Lower lobe of right lung (tissue), 2 donors: ENCODE measurements around the gene TC2N. TPM values are rescaled to one million over a fixed set of nuclear protein-coding genes. Genes with fewer than 3 reads are reported as not detected.

ENCODE experiments used
- ATAC-seq, 2 donors: fragments of 200-7000 bp; cut with Tn5 transposase; one replicate each; pipeline ENCODE4 v1.9.1; 2020 to 2022; ENCODE audit warnings: mild to moderate bottlenecking in 2 of 2, moderate library complexity in 2 of 2
- DNase-seq: peaks from one replicate; pipeline ENCODE4 v3.0.0-alpha.2; 2020
- H3K27ac ChIP-seq: fragments of 200-600 bp; one replicate; pipeline ENCODE4 v1.8.0; 2022
- H3K27me3 ChIP-seq: fragments of 200-600 bp; one replicate; pipeline ENCODE4 v1.8.0; 2022; ENCODE audit warnings: low read depth
- H3K36me3 ChIP-seq: fragments of 200-600 bp; one replicate; pipeline ENCODE4 v1.8.0; 2022; ENCODE audit warnings: mild to moderate bottlenecking
- H3K4me1 ChIP-seq: fragments of 200-600 bp; one replicate; pipeline ENCODE4 v1.8.0; 2022
- H3K4me3 ChIP-seq: fragments of 200-600 bp; one replicate; pipeline ENCODE4 v1.8.0; 2022; ENCODE audit warnings: mild to moderate bottlenecking
- H3K9me3 ChIP-seq: fragments of 200-600 bp; one replicate; pipeline ENCODE4 v1.8.0; 2022
- intact Hi-C: fragments of 100-400 bp; cut with DNase I; formaldehyde crosslinking; loops from one replicate; pipeline ENCODE4 v1.11.0; 2022
- total RNA-seq: library from RNA; stranded (reverse); fragmentation: NEBNext Ultra II Directional; extraction: Animal tissue kit (Norgen Biotek cat#: 25700); gene quantifications from one replicate; pipeline ENCODE4 v1.2.1, GENCODE V29; 2021
- TF ChIP-seq, protein P1 (sequence below): fragments of 200-600 bp; IDR thresholded peaks from one replicate; pipeline ENCODE4 v1.8.0; 2022; ENCODE audit warnings: antibody characterized with exemption, mild to moderate bottlenecking
- donor health status: DM: no; HTN: yes; CAD: no; lungs with severe emphysema.

Gene TC2N
- total RNA-seq, 1 donor from 2014 or later = 53.1 TPM

DNA sequence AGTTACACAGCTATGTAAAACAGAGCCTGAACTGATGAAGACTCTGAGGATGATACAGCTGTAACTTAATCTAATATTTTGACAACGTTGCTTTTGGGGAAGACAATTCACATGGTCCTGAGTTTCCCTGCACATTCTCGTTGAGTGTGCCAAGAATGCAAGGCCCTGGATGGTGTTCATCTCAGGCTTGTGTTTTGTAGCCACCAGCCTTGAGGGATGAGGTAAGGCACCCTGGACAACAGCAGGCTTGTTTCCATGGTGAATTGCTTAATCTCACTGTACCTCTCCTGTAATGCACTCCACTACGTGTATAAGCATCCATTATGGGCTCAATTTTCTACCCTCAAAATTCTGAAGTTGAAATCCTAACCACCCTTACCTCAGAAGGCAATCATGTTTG lies 137.6 kb downstream of the TC2N start:
- Histone ChIP-seq H3K27ac (no peak overlapping the region), H3K27me3 (no peaks in the 10 kb centered on the region), H3K4me3 (no peak overlapping the region), H3K4me1 (no peaks in the 10 kb centered on the region), H3K36me3 (no peaks in the 10 kb centered on the region), H3K9me3 (no peaks in the 10 kb centered on the region)
- ATAC-seq = no peak
- TF ChIP-seq, protein P1, sequence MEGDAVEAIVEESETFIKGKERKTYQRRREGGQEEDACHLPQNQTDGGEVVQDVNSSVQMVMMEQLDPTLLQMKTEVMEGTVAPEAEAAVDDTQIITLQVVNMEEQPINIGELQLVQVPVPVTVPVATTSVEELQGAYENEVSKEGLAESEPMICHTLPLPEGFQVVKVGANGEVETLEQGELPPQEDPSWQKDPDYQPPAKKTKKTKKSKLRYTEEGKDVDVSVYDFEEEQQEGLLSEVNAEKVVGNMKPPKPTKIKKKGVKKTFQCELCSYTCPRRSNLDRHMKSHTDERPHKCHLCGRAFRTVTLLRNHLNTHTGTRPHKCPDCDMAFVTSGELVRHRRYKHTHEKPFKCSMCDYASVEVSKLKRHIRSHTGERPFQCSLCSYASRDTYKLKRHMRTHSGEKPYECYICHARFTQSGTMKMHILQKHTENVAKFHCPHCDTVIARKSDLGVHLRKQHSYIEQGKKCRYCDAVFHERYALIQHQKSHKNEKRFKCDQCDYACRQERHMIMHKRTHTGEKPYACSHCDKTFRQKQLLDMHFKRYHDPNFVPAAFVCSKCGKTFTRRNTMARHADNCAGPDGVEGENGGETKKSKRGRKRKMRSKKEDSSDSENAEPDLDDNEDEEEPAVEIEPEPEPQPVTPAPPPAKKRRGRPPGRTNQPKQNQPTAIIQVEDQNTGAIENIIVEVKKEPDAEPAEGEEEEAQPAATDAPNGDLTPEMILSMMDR = no peak
- intact Hi-C loops = no loop called here
- DNase-seq = no peak

Other genes starting within 250 kb of the TC2N start
- gene CATSPERB, start 135.4 kb downstream of the TC2N start, total RNA-seq = 2.8 TPM
- gene FBLN5, start 80.2 kb upstream of the TC2N start, total RNA-seq = 130 TPM
- 62.6 TPM for gene TRIP11, start 172.5 kb upstream of the TC2N start, total RNA-seq
- 47.9 TPM for gene ATXN3, start 239.0 kb upstream of the TC2N start, total RNA-seq